ENCODE data around the gene PLAC9. TPM values are rescaled to one million over a fixed set of nuclear protein-coding genes. Genes with fewer than 3 reads are reported as not detected.

PLAC9 gene, protein sequence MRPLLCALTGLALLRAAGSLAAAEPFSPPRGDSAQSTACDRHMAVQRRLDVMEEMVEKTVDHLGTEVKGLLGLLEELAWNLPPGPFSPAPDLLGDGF
- 17.2 and 21.5 TPM in 2 replicates for total RNA-seq

DNA sequence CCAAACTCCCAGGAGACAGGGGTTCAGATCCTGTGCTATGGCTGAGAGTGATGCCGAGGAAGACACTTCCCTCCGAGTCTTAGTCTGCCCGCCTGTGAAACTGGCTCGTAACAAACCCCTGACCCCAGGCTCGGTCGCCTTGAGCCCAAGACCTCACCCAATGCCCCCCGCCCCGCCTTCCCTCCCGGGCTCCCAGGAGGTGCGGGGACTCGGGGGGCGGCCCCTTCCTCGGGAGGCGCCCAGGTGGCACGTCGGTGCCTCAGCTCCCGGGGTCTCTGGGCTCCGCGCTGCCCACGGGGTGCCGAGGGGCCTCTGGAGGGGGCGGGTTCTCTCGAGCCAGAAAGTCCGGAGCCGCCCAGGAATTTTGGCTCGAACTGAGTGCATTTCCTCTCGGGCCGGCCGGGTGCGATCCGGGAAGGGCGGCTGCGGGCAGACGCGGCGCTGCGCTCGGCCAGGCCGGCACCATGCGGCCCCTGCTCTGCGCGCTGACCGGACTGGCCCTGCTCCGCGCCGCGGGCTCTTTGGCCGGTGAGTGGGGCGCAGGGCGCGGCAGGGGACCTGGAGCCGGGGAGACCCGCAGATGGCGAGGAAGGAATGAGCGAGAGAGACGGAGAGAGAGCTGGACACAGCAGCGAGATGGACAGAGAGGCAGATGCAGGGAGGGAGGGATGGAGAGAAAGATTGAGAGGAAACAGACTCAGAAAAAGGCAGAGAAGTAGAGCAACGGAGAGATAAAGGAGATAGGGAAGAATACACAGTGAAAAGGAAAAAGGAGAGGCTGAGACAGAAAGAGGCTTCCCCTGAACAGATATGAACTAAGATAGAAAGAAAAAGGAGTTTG lies at the start of gene PLAC9:
Gene PLAC9, plus strand, starts transcription at position 432 of the 841 bp plus-strand sequence. Its CDS starts 33 bp downstream, at position 465.

Other genes with a start within 250 kb of the PLAC9 start
- not detected in 2 replicates for gene SFTPD, start 183.6 kb upstream of the PLAC9 start, total RNA-seq
- 11.2 and 15.1 TPM in 2 replicates for gene TMEM254, start 54.1 kb upstream of the PLAC9 start, total RNA-seq
- 149 and 172 TPM in 2 replicates for gene ANXA11, start 72.8 kb downstream of the PLAC9 start, total RNA-seq
- not detected in 2 replicates for gene MAT1A, start 156.9 kb downstream of the PLAC9 start, total RNA-seq
- not detected in 2 replicates for gene DYDC1, start 224.0 kb downstream of the PLAC9 start, total RNA-seq
- not detected in 2 replicates for gene DYDC2, start 224.1 kb downstream of the PLAC9 start, total RNA-seq

Data from hair follicle dermal papilla cell (primary cell).